GM23338 (cell line): ENCODE results near the gene CIT. TPM values are rescaled to one million over a fixed set of nuclear protein-coding genes. Genes with fewer than 3 reads are reported as not detected.
"Not testable (repeated sequence)": the region's sequence is repeated elsewhere in the genome, so short reads cannot be mapped to it uniquely, and the experiment has no call there.

Source experiments
- ATAC-seq: fragments of 200-7000 bp; cut with Tn5 transposase; 3 replicates; pipeline ENCODE4 v1.9.1; 2020
- DNase-seq: peaks from one replicate; pipeline ENCODE4 v3.0.0-alpha.2; 2015; ENCODE audit warnings: low spot score
- H2AFZ ChIP-seq: fragments of 200-600 bp; sonication (generic); 2 replicates; pipeline ENCODE4 v1.8.0; 2016; ENCODE audit warnings: antibody characterized with exemption, mild to moderate bottlenecking, moderate library complexity
- H3F3A ChIP-seq: fragments of 200-600 bp; sonication (generic); replicated peaks from 2 replicates; pipeline ENCODE4 v1.8.0; 2017; ENCODE audit warnings: antibody characterized with exemption, mixed run types, low read depth
- H3K27ac ChIP-seq: fragments of 200-600 bp; sonication (generic); 2 replicates; pipeline ENCODE4 v1.6.1; 2016; ENCODE audit warnings: low read depth
- H3K27me3 ChIP-seq: fragments of 200-600 bp; sonication (generic); 2 replicates; pipeline ENCODE4 v1.8.0; 2016; ENCODE audit warnings: mild to moderate bottlenecking, mixed run types, moderate library complexity; ENCODE audit not compliant: insufficient read depth
- H3K36me3 ChIP-seq: fragments of 200-600 bp; sonication (generic); 2 replicates; pipeline ENCODE4 v1.8.0; 2016; ENCODE audit warnings: mild to moderate bottlenecking; ENCODE audit not compliant: insufficient read depth
- H3K4me1 ChIP-seq: fragments of 200-600 bp; sonication (generic); 2 replicates; pipeline ENCODE4 v1.8.0; 2016; ENCODE audit warnings: mild to moderate bottlenecking, moderate library complexity; ENCODE audit not compliant: insufficient read depth
- H3K4me2 ChIP-seq: fragments of 200-600 bp; sonication (generic); 2 replicates; pipeline ENCODE4 v1.7.1; 2017; ENCODE audit warnings: mixed run types
- H3K4me3 ChIP-seq: fragments of 200-600 bp; sonication (generic); 2 replicates; pipeline ENCODE4 v1.6.1; 2016; ENCODE audit warnings: mixed run types
- H3K79me2 ChIP-seq: fragments of 200-600 bp; sonication (generic); replicated peaks from 2 replicates; pipeline ENCODE4 v1.8.0; 2017; ENCODE audit warnings: mild to moderate bottlenecking; ENCODE audit not compliant: insufficient read depth
- H3K9me2 ChIP-seq: fragments of 200-600 bp; sonication (generic); 2 replicates; pipeline ENCODE4 v1.8.0; 2017; ENCODE audit not compliant: insufficient read depth
- H4K20me1 ChIP-seq: fragments of 200-600 bp; sonication (generic); replicated peaks from 2 replicates; pipeline ENCODE4 v1.8.0; 2017; ENCODE audit warnings: mild to moderate bottlenecking; ENCODE audit not compliant: insufficient read depth
- H3K27ac Mint-ChIP-seq: 2 replicates; pipeline ENCODE4 v1.8.0; 2020; ENCODE audit warnings: inconsistent platforms, mild to moderate bottlenecking, moderate library complexity, mixed read lengths
- H3K27me3 Mint-ChIP-seq: 3 replicates; pipeline ENCODE4 v1.8.0; 2022; ENCODE audit warnings: low read depth, mild to moderate bottlenecking, moderate library complexity, mixed read lengths, inconsistent platforms; ENCODE audit not compliant: insufficient read depth, poor library complexity
- H3K36me3 Mint-ChIP-seq: 3 replicates; pipeline ENCODE4 v1.8.0; 2021; ENCODE audit warnings: low read depth, mild to moderate bottlenecking, inconsistent platforms, moderate library complexity, mixed read lengths
- H3K4me1 Mint-ChIP-seq: 3 replicates; pipeline ENCODE4 v1.8.0; 2020; ENCODE audit warnings: mild to moderate bottlenecking, inconsistent platforms, mixed read lengths
- H3K4me3 Mint-ChIP-seq: 3 replicates; pipeline ENCODE4 v1.8.0; 2021; ENCODE audit warnings: moderate library complexity, mild to moderate bottlenecking, inconsistent platforms, mixed read lengths
- H3K9me3 Mint-ChIP-seq: 3 replicates; pipeline ENCODE4 v1.8.0; 2020; ENCODE audit warnings: moderate library complexity, mild to moderate bottlenecking, inconsistent platforms, mixed read lengths
- JUNB ChIP-seq: IDR thresholded peaks from one replicate; pipeline ENCODE4 v1.6.1; 2016; ENCODE audit warnings: antibody characterized with exemption; ENCODE audit not compliant: unreplicated experiment
- POLR2AphosphoS5 ChIP-seq: IDR thresholded peaks from 2 replicates; pipeline ENCODE4 v1.6.1; 2016; ENCODE audit warnings: antibody characterized with exemption, low read depth
- ZNF114 ChIP-seq: fragments of 250-450 bp; sonication (Bioruptor Pico); IDR thresholded peaks from 2 replicates; pipeline ENCODE4 v1.5.0; 2020; ENCODE audit warnings: mild to moderate bottlenecking, moderate library complexity
- ZNF331 ChIP-seq: fragments of 250-450 bp; sonication (Bioruptor Pico); IDR thresholded peaks from 2 replicates; pipeline ENCODE4 v1.5.0; 2020; ENCODE audit warnings: low read depth, mild to moderate bottlenecking, moderate library complexity
- polyA plus RNA-seq: library from polyadenylated mRNA; unstranded; fragments of >200 nt; fragmentation: Nextera tagmentation; extraction: Ambion mirVana; gene quantifications from 2 replicates; pipeline ENCODE4 v1.2.1, GENCODE V29; 2016
- total RNA-seq: library from RNA; depleted of rRNA; stranded (reverse); fragments of >200 nt; shearing (Covaris generic); gene quantifications from 2 replicates; pipeline ENCODE4 v1.2.3, GENCODE V29; 2014
- TF ChIP-seq, protein P1 (sequence below): IDR thresholded peaks from 2 replicates; pipeline ENCODE4 v1.6.1; 2016; ENCODE audit warnings: antibody characterized with exemption
- TF ChIP-seq, protein P2 (sequence below): fragments of 250-450 bp; sonication (Bioruptor Pico); IDR thresholded peaks from 2 replicates; pipeline ENCODE4 v1.5.0; 2020; ENCODE audit warnings: mild to moderate bottlenecking, moderate library complexity

The CIT gene
- total and polyA plus RNA-seq, 2 experiments from 2014 or later, result 9.7 to 47.8 TPM

DNA sequence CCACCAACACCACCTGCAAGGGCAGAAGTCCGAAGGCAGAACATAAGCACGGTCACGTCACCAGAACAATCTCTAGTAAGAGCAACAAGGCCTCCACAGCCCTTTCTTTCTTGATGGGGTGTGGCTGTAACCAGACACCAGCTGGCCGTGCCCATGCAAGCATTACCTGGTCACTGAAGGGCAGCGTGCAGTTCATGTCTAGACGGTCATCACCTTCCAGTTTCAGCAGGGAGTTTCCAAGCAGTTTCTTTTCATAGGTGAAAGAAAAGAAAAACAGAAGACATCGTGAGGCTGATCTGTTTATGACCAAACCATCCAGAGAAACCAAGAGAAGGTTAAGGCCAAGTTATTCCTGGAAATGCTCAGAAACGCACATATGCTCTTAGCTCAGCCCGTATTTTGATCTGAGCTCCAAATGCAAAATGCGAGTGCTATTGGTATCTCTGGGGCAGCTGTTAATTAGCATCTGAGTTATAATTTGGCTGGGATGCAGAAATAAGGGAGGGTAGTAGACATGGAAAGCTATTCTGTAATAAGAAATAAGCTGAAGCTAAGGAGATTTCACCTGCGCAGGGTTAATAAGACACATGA is 166.7 kb downstream of the CIT start:
- H3K9me3 Mint-ChIP-seq, result no peaks in the 10 kb centered on the region
- H3K79me2 ChIP-seq, result no peaks in the 10 kb centered on the region
- ATAC-seq, result no peak
- no peaks in the 10 kb centered on the region for H3K4me1 ChIP-seq
- no peak overlapping the region for H3K4me3 Mint-ChIP-seq
- H2AFZ ChIP-seq, result no peak overlapping the region
- H3K27ac ChIP-seq, result no peak overlapping the region
- peaks cover 85% of the 10 kb centered on the region for H3K36me3 Mint-ChIP-seq
- peaks cover 5% of the 10 kb centered on the region; the same call in 1 of the 2 replicates for H4K20me1 ChIP-seq
- H3K27me3 Mint-ChIP-seq, result peaks cover 2% of the 10 kb centered on the region
- TF ChIP-seq, protein P1, sequence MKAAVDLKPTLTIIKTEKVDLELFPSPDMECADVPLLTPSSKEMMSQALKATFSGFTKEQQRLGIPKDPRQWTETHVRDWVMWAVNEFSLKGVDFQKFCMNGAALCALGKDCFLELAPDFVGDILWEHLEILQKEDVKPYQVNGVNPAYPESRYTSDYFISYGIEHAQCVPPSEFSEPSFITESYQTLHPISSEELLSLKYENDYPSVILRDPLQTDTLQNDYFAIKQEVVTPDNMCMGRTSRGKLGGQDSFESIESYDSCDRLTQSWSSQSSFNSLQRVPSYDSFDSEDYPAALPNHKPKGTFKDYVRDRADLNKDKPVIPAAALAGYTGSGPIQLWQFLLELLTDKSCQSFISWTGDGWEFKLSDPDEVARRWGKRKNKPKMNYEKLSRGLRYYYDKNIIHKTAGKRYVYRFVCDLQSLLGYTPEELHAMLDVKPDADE, result no peak
- no peak for TF ChIP-seq JUNB
- no peak overlapping the region for H3K4me2 ChIP-seq
- no peak overlapping the region for H3K27ac Mint-ChIP-seq
- DNase-seq, result no peak
- H3K36me3 ChIP-seq, result peaks cover 38% of the 10 kb centered on the region
- no peaks in the 10 kb centered on the region for H3K9me2 ChIP-seq
- H3K27me3 ChIP-seq, result no peaks in the 10 kb centered on the region
- H3K4me3 ChIP-seq, result no peak overlapping the region
- no peaks in the 10 kb centered on the region for H3K4me1 Mint-ChIP-seq
- no peaks in the 10 kb centered on the region for H3F3A ChIP-seq

DNA sequence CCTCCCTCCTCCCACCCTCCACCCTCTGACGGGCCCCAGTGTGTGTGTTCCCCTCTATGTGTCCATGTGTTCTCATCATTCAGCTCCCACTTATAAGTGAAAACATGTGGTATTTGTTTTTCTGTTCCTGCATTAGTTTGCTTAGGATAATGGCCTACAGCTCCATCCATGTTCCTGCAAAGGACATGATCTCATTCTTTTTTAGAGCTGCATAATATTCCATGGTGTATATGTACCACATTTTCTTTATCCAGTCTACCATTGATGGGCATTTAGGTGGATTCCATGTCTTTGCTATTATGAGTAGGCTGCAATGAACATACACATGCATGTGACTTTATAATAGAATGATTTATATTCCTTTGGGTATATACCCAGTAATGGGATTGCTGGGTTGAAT is 170.7 kb downstream of the CIT start:
- H4K20me1 ChIP-seq, H3K9me3 Mint-ChIP-seq, H2AFZ ChIP-seq, H3F3A ChIP-seq, H3K4me2 ChIP-seq, H3K27ac Mint-ChIP-seq, H3K27me3 Mint-ChIP-seq, H3K4me3 ChIP-seq, H3K4me3 Mint-ChIP-seq, H3K27me3 ChIP-seq, H3K4me1 ChIP-seq, DNase-seq, H3K27ac ChIP-seq, H3K9me2 ChIP-seq, ATAC-seq, H3K79me2 ChIP-seq, H3K4me1 Mint-ChIP-seq: not testable (repeated sequence)
- peaks cover 74% of the 10 kb centered on the region for H3K36me3 Mint-ChIP-seq
- H3K36me3 ChIP-seq, result peaks cover 22% of the 10 kb centered on the region

DNA sequence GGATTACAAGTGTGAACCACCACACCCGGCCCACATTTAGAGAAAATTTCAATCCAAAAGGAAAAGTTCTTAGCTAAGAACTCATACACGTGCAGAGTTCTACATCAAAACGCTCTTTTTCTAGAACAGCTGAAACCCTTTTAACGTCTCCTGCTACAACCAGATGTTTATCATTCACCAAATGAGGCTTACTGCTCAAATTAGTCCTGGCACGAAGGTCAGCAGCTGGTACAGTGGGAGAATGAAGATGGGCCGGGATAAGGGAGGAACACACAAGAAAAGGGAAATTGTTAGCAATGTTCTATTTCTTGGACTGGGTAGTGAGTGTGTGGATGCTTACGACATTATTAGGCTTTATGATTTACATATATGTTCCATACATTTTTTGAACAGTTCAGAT is 171.9 kb downstream of the CIT start:
- H3K4me3 Mint-ChIP-seq, result no peak overlapping the region
- Histone ChIP-seq H4K20me1 (peaks cover 5% of the 10 kb centered on the region; the same call in 1 of the 2 replicates), H3F3A (no peaks in the 10 kb centered on the region), H3K79me2 (no peaks in the 10 kb centered on the region), H3K27ac (no peak overlapping the region), H3K27me3 (no peaks in the 10 kb centered on the region), H3K4me3 (no peak overlapping the region), H3K4me1 (no peaks in the 10 kb centered on the region), H2AFZ (no peak overlapping the region), H3K4me2 (no peak overlapping the region), H3K36me3 (peaks cover 22% of the 10 kb centered on the region), H3K9me2 (no peaks in the 10 kb centered on the region)
- peaks cover 73% of the 10 kb centered on the region for H3K36me3 Mint-ChIP-seq
- no peak for DNase-seq
- no peaks in the 10 kb centered on the region for H3K9me3 Mint-ChIP-seq
- ATAC-seq, result no peak
- H3K4me1 Mint-ChIP-seq, result peaks cover 7% of the 10 kb centered on the region; the same call in 2 of the 3 replicates
- H3K27ac Mint-ChIP-seq, result peak overlapping the region; percentile 78; the same call in 1 of the 2 replicates
- peaks cover 7% of the 10 kb centered on the region for H3K27me3 Mint-ChIP-seq
- TF ChIP-seq ZNF331 (CRISPR knock-in tag), result no peak
- TF ChIP-seq POLR2AphosphoS5, result no peak
- TF ChIP-seq, protein P2, sequence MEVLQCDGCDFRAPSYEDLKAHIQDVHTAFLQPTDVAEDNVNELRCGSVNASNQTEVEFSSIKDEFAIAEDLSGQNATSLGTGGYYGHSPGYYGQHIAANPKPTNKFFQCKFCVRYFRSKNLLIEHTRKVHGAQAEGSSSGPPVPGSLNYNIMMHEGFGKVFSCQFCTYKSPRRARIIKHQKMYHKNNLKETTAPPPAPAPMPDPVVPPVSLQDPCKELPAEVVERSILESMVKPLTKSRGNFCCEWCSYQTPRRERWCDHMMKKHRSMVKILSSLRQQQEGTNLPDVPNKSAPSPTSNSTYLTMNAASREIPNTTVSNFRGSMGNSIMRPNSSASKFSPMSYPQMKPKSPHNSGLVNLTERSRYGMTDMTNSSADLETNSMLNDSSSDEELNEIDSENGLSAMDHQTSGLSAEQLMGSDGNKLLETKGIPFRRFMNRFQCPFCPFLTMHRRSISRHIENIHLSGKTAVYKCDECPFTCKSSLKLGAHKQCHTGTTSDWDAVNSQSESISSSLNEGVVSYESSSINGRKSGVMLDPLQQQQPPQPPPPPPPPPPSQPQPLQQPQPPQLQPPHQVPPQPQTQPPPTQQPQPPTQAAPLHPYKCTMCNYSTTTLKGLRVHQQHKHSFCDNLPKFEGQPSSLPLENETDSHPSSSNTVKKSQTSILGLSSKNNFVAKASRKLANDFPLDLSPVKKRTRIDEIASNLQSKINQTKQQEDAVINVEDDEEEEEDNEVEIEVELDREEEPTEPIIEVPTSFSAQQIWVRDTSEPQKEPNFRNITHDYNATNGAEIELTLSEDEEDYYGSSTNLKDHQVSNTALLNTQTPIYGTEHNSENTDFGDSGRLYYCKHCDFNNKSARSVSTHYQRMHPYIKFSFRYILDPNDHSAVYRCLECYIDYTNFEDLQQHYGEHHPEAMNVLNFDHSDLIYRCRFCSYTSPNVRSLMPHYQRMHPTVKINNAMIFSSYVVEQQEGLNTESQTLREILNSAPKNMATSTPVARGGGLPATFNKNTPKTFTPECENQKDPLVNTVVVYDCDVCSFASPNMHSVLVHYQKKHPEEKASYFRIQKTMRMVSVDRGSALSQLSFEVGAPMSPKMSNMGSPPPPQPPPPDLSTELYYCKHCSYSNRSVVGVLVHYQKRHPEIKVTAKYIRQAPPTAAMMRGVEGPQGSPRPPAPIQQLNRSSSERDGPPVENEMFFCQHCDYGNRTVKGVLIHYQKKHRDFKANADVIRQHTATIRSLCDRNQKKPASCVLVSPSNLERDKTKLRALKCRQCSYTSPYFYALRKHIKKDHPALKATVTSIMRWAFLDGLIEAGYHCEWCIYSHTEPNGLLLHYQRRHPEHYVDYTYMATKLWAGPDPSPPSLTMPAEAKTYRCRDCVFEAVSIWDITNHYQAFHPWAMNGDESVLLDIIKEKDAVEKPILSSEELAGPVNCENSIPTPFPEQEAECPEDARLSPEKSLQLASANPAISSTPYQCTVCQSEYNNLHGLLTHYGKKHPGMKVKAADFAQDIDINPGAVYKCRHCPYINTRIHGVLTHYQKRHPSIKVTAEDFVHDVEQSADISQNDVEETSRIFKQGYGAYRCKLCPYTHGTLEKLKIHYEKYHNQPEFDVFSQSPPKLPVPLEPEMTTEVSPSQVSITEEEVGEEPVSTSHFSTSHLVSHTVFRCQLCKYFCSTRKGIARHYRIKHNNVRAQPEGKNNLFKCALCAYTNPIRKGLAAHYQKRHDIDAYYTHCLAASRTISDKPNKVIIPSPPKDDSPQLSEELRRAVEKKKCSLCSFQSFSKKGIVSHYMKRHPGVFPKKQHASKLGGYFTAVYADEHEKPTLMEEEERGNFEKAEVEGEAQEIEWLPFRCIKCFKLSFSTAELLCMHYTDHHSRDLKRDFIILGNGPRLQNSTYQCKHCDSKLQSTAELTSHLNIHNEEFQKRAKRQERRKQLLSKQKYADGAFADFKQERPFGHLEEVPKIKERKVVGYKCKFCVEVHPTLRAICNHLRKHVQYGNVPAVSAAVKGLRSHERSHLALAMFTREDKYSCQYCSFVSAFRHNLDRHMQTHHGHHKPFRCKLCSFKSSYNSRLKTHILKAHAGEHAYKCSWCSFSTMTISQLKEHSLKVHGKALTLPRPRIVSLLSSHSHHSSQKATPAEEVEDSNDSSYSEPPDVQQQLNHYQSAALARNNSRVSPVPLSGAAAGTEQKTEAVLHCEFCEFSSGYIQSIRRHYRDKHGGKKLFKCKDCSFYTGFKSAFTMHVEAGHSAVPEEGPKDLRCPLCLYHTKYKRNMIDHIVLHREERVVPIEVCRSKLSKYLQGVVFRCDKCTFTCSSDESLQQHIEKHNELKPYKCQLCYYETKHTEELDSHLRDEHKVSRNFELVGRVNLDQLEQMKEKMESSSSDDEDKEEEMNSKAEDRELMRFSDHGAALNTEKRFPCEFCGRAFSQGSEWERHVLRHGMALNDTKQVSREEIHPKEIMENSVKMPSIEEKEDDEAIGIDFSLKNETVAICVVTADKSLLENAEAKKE (CRISPR knock-in tag), result no peak
- TF ChIP-seq ZNF114 (CRISPR knock-in tag), result no peak
- no peak for TF ChIP-seq JUNB
- TF ChIP-seq, protein P1, result no peak
